Fibroblast of lung (primary cell): ENCODE measurements around the gene HSPA4. TPM values are rescaled to one million over a fixed set of nuclear protein-coding genes. Genes with fewer than 3 reads are reported as not detected.

Source experiments
- DNase-seq, 2 donors: peaks; one replicate each; pipeline versions ENCODE4 v3.0.0 to v3.0.0-alpha.2; 2010; ENCODE audit warnings: low read depth in 2 of 2
- H2AFZ ChIP-seq: 2 replicates; pipeline ENCODE4 v1.5.1; 2012; ENCODE audit warnings: low read length, control low read depth, inconsistent platforms
- H3K27ac ChIP-seq: 2 replicates; pipeline ENCODE4 v1.5.1; 2011; ENCODE audit warnings: low read length, control low read depth; ENCODE audit not compliant: insufficient read depth
- H3K27me3 ChIP-seq: 2 replicates; pipeline ENCODE4 v1.5.1; 2011; ENCODE audit warnings: mild to moderate bottlenecking, low read length; ENCODE audit not compliant: control insufficient read depth, insufficient read depth
- H3K36me3 ChIP-seq: 2 replicates; pipeline ENCODE4 v1.5.1; 2011; ENCODE audit warnings: low read length; ENCODE audit not compliant: control insufficient read depth, insufficient read depth
- H3K4me1 ChIP-seq: 2 replicates; pipeline ENCODE4 v1.5.1; 2011; ENCODE audit warnings: low read length; ENCODE audit not compliant: control insufficient read depth, insufficient read depth; ENCODE audit errors: extremely low read depth
- H3K4me2 ChIP-seq: 2 replicates; pipeline ENCODE4 v1.5.1; 2011; ENCODE audit warnings: low read length, control low read depth; ENCODE audit not compliant: insufficient read depth; ENCODE audit errors: extremely low read depth
- H3K4me3 ChIP-seq, 4 experiments: fragments of 200-600 bp in 1 of 4; sonication (generic) in 1 of 4; replicated peaks in 1 of 4; 2 replicates each; pipeline ENCODE4 v1.5.1; 2011 to 2016; ENCODE audit warnings: low read length in 4 of 4, low read depth in 3 of 4, mild to moderate bottlenecking in 3 of 4, control low read depth in 2 of 4, inconsistent platforms in 1 of 4, mixed read lengths in 1 of 4; ENCODE audit not compliant: insufficient read depth in 1 of 4; ENCODE audit errors: control extremely low read depth in 1 of 4
- H3K79me2 ChIP-seq: 2 replicates; pipeline ENCODE4 v1.5.1; 2012; ENCODE audit warnings: mild to moderate bottlenecking, low read length, inconsistent platforms; ENCODE audit not compliant: control insufficient read depth, insufficient read depth
- H3K9ac ChIP-seq: 2 replicates; pipeline ENCODE4 v1.5.1; 2011; ENCODE audit warnings: mild to moderate bottlenecking, low read length, control low read depth; ENCODE audit not compliant: insufficient read depth
- H3K9me3 ChIP-seq: 2 replicates; pipeline ENCODE4 v1.5.1; 2012; ENCODE audit warnings: low read depth, low read length; ENCODE audit not compliant: control insufficient read depth, insufficient read depth
- H4K20me1 ChIP-seq: 2 replicates; pipeline ENCODE4 v1.5.1; 2011; ENCODE audit warnings: low read length; ENCODE audit not compliant: control insufficient read depth, insufficient read depth; ENCODE audit errors: extremely low read depth
- CTCF ChIP-seq, 2 donors: IDR thresholded peaks in 1 of 2; conservative IDR thresholded peaks in 1 of 2; 1 replicate in 1 of 2; 2 replicates in 1 of 2; pipeline ENCODE4 v1.5.1; 2011 to 2012; ENCODE audit warnings: low read length in 2 of 2, control low read depth in 1 of 2, inconsistent platforms in 1 of 2, low read depth in 1 of 2, mild to moderate bottlenecking in 1 of 2
- EZH2 ChIP-seq: IDR thresholded peaks from 2 replicates; pipeline ENCODE4 v1.5.1; 2012; ENCODE audit warnings: low read length, control low read depth, mild to moderate bottlenecking; ENCODE audit errors: missing control alignments
- polyA plus RNA-seq, 2 donors: library from polyadenylated mRNA; depleted of rRNA in 1 of 2; stranded (reverse) in 1 of 2; unstranded in 1 of 2; fragments of >200 nt; gene quantifications; 2 replicates each; pipeline ENCODE4 v1.2.1, GENCODE V29; 2011 to 2012; ENCODE audit warnings: missing spikeins in 1 of 2
- total RNA-seq: library from RNA; depleted of rRNA; stranded (reverse); fragments of >200 nt; gene quantifications from 2 replicates; pipeline ENCODE4 v1.2.1, GENCODE V29; 2014

The HSPA4 gene
- total and polyA plus RNA-seq, 2 donors (not counting 1 experiment from before 2014, with no cell fraction given) = 89.1 to 108 TPM

GRCh38 chr5:133062276-133062675 is 10.5 kb downstream of the HSPA4 start:
- no peaks in the 10 kb centered on the region for H3K4me1 ChIP-seq
- no peak overlapping the region for H3K9ac ChIP-seq
- H3K9me3 ChIP-seq = no peaks in the 10 kb centered on the region
- H3K4me2 ChIP-seq = no peak overlapping the region
- no peak overlapping the region for H2AFZ ChIP-seq
- H3K4me3 ChIP-seq = no peak overlapping the region
- peaks cover 2% of the 10 kb centered on the region for H3K36me3 ChIP-seq
- peaks cover 78% of the 10 kb centered on the region for H3K79me2 ChIP-seq
- H3K27ac ChIP-seq = no peak overlapping the region
- TF ChIP-seq CTCF (conservative IDR thresholded peaks at IDR 0.05 in 1 of 2, IDR thresholded peaks at IDR 0.05 in 1 of 2; ENCODE audit: low read depth in 1 of 2, low read length in 2 of 2) (no peak), EZH2 (no peak)
- no peak for DNase-seq
- H4K20me1 ChIP-seq = peaks cover 5% of the 10 kb centered on the region
- H3K27me3 ChIP-seq = no peaks in the 10 kb centered on the region

GRCh38 chr5:133063965-133064364 is 12.2 kb downstream of the HSPA4 start:
- Histone ChIP-seq H3K36me3 (peaks cover 2% of the 10 kb centered on the region), H4K20me1 (peaks cover 2% of the 10 kb centered on the region)
- no peak for TF ChIP-seq CTCF (conservative IDR thresholded peaks at IDR 0.05 in 1 of 2, IDR thresholded peaks at IDR 0.05 in 1 of 2; ENCODE audit: low read depth in 1 of 2, low read length in 2 of 2)
- no peak for TF ChIP-seq EZH2

GRCh38 chr5:133065471-133065870 is 13.7 kb downstream of the HSPA4 start:
- no peaks in the 10 kb centered on the region for H3K9me3 ChIP-seq
- no peaks in the 10 kb centered on the region for H3K27me3 ChIP-seq
- TF ChIP-seq EZH2 = no peak
- no peak for TF ChIP-seq CTCF (conservative IDR thresholded peaks at IDR 0.05 in 1 of 2, IDR thresholded peaks at IDR 0.05 in 1 of 2; ENCODE audit: low read depth in 1 of 2, low read length in 2 of 2)
- H3K27ac ChIP-seq = no peak overlapping the region
- no peak for DNase-seq
- no peak overlapping the region for H2AFZ ChIP-seq
- H4K20me1 ChIP-seq = peaks cover 2% of the 10 kb centered on the region
- no peak overlapping the region for H3K9ac ChIP-seq
- no peak overlapping the region for H3K4me2 ChIP-seq
- H3K36me3 ChIP-seq = peaks cover 2% of the 10 kb centered on the region
- H3K4me3 ChIP-seq = no peak overlapping the region
- peaks cover 49% of the 10 kb centered on the region for H3K79me2 ChIP-seq
- no peaks in the 10 kb centered on the region for H3K4me1 ChIP-seq

More at GRCh38 chr5:133063965-133064364, 12.2 kb downstream of the HSPA4 start:
- H3K9ac ChIP-seq = no peak overlapping the region
- H3K79me2 ChIP-seq = peaks cover 62% of the 10 kb centered on the region
- H3K4me3 ChIP-seq = no peak overlapping the region
- DNase-seq = peak in 1 of 2 donors; percentile 55
- no peaks in the 10 kb centered on the region for H3K9me3 ChIP-seq
- no peaks in the 10 kb centered on the region for H3K4me1 ChIP-seq
- H3K27ac ChIP-seq = no peak overlapping the region
- H3K4me2 ChIP-seq = no peak overlapping the region
- H2AFZ ChIP-seq = no peak overlapping the region
- no peaks in the 10 kb centered on the region for H3K27me3 ChIP-seq
